Panc1 (cell line): ENCODE measurements around the gene MEMO1. TPM values are rescaled to one million over a fixed set of nuclear protein-coding genes. Genes with fewer than 3 reads are reported as not detected.

Source experiments
- ATAC-seq: fragments of 200-7000 bp; cut with Tn5 transposase; 2 replicates; pipeline ENCODE4 v1.9.1; 2020; ENCODE audit warnings: mild to moderate bottlenecking, moderate library complexity
- BruUV-seq: library from RNA; stranded (reverse); fragments of 400-500 nt; replicated peaks from 2 replicates; lab custom pipeline; 2021; lab: Mats Ljungman, UMichigan
- CTCF ChIA-PET: fragments of 300-600 bp; sonication (Branson Sonifier 250); formaldehyde crosslinking; loops from one replicate; lab custom pipeline; 2022; ENCODE audit warnings: antibody characterized with exemption; lab: Charles Lee
- POLR2A ChIA-PET: fragments of 300-600 bp; sonication (Branson Sonifier 250); formaldehyde crosslinking; loops from one replicate; lab custom pipeline; 2022; ENCODE audit warnings: antibody characterized with exemption; lab: Charles Lee
- DNase-seq: peaks from one replicate; pipeline ENCODE4 v3.0.0-alpha.2; 2010; ENCODE audit warnings: low read depth, low spot score
- H3K27ac ChIP-seq: 2 replicates; pipeline ENCODE4 v1.5.1; 2011; ENCODE audit warnings: mild to moderate bottlenecking, low read length, inconsistent platforms
- H3K27me3 ChIP-seq: fragments of 200-500 bp; sonication (Bioruptor generic); 2 replicates; pipeline ENCODE4 v1.6.0; 2014; ENCODE audit warnings: low read length, inconsistent platforms; ENCODE audit not compliant: control insufficient read depth, insufficient read depth
- H3K36me3 ChIP-seq: fragments of 200-500 bp; sonication (Bioruptor generic); 2 replicates; pipeline ENCODE4 v1.5.1; 2014; ENCODE audit warnings: inconsistent platforms, mild to moderate bottlenecking, low read length, moderate library complexity; ENCODE audit not compliant: control insufficient read depth, insufficient read depth
- H3K4me1 ChIP-seq: 2 replicates; pipeline ENCODE4 v1.5.1; 2011; ENCODE audit warnings: inconsistent platforms, mild to moderate bottlenecking, low read length, moderate library complexity; ENCODE audit not compliant: control insufficient read depth, insufficient read depth
- H3K4me3 ChIP-seq, 2 experiments: 2 replicates each; pipeline ENCODE4 v1.5.1; 2011 to 2012; ENCODE audit warnings: low read depth in 2 of 2, low read length in 2 of 2, mild to moderate bottlenecking in 2 of 2, inconsistent platforms in 1 of 2, moderate library complexity in 1 of 2
- H3K9me3 ChIP-seq: fragments of 200-500 bp; sonication (Bioruptor generic); 2 replicates; pipeline ENCODE4 v1.5.1; 2014; ENCODE audit warnings: low read depth, mild to moderate bottlenecking, inconsistent platforms, low read length, moderate library complexity; ENCODE audit not compliant: control insufficient read depth, insufficient read depth
- POLR2AphosphoS5 ChIP-seq: IDR thresholded peaks from 2 replicates; pipeline ENCODE4 v1.6.1; 2012; ENCODE audit warnings: mild to moderate bottlenecking, low read depth, low read length, moderate library complexity
- SIN3A ChIP-seq: IDR thresholded peaks from 2 replicates; pipeline ENCODE4 v1.6.1; 2012; ENCODE audit warnings: low read depth, mild to moderate bottlenecking, low read length, moderate library complexity, borderline replicate concordance; ENCODE audit not compliant: insufficient read depth
- TCF7L2 ChIP-seq: IDR thresholded peaks from 2 replicates; pipeline ENCODE4 v1.6.1; 2011; ENCODE audit warnings: mild to moderate bottlenecking, low read depth, low read length, inconsistent platforms
- in situ Hi-C: cut with HindIII; loops from 2 replicates; pipeline ENCODE4 v1.10.0; 2016; ENCODE audit warnings: low sequenced_read_pairs, low pct_unique_long_range_greater_than_20kb
- intact Hi-C: fragments of 100-400 bp; cut with micrococcal nuclease; formaldehyde crosslinking; loops from one replicate; pipeline ENCODE4 v1.10.0; 2022; ENCODE audit not compliant: unreplicated experiment
- total RNA-seq: library from RNA; stranded (reverse); gene quantifications from one replicate; pipeline ENCODE4 v1.2.1, GENCODE V29; 2021; ENCODE audit not compliant: unreplicated experiment
- TF ChIP-seq, protein P1 (sequence below): fragments of 450-650 bp; IDR thresholded peaks from 2 replicates; pipeline ENCODE4 v1.5.1; 2017; ENCODE audit warnings: mild to moderate bottlenecking
- TF ChIP-seq, protein P2 (sequence below), 2 experiments: IDR thresholded peaks; 2 replicates each; pipeline ENCODE4 v1.6.1; 2011 to 2012; ENCODE audit warnings: low read depth in 2 of 2, control low read depth in 1 of 2, low read length in 1 of 2, mild to moderate bottlenecking in 1 of 2, moderate library complexity in 1 of 2; ENCODE audit not compliant: insufficient read depth in 1 of 2

The MEMO1 gene
- total RNA-seq, 1 experiment from 2014 or later = 60.8 TPM

DNA sequence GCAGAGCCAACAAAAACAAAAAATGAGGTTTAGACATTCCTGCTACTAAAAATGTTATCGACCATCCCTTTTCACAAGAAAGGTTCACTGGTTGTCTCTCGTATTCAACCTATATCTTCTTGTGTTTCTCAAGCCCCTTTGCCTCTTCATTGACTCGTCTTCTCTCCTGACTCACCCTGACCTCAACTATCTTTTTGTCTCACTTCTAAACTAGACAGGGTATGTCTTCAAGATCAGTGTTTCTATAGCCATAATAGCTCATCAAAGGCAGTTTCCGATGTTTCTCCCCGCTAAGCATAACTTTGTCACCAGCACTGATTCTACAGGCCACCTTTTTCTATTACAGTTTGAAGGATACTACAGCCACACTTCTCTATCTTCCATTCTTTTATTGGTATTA, 178.4 kb downstream of the MEMO1 start:
- BruUV-seq = no TSS peak
- DNase-seq (no peak), ATAC-seq (no peak)
- intact Hi-C loops = loop anchor here (10.0 kb wide), 1 partner anchor 138 kb away; no protein-coding TSS in a partner anchor
- H3K4me1 ChIP-seq = no peaks in the 10 kb centered on the region
- no peaks in the 10 kb centered on the region for H3K9me3 ChIP-seq
- H3K4me3 ChIP-seq = no peak overlapping the region
- POLR2A ChIA-PET = no interaction called here
- H3K27ac ChIP-seq = no peak overlapping the region
- CTCF ChIA-PET = no interaction called here
- TF ChIP-seq, protein P1, sequence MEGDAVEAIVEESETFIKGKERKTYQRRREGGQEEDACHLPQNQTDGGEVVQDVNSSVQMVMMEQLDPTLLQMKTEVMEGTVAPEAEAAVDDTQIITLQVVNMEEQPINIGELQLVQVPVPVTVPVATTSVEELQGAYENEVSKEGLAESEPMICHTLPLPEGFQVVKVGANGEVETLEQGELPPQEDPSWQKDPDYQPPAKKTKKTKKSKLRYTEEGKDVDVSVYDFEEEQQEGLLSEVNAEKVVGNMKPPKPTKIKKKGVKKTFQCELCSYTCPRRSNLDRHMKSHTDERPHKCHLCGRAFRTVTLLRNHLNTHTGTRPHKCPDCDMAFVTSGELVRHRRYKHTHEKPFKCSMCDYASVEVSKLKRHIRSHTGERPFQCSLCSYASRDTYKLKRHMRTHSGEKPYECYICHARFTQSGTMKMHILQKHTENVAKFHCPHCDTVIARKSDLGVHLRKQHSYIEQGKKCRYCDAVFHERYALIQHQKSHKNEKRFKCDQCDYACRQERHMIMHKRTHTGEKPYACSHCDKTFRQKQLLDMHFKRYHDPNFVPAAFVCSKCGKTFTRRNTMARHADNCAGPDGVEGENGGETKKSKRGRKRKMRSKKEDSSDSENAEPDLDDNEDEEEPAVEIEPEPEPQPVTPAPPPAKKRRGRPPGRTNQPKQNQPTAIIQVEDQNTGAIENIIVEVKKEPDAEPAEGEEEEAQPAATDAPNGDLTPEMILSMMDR = no peak
- TF ChIP-seq, protein P2, sequence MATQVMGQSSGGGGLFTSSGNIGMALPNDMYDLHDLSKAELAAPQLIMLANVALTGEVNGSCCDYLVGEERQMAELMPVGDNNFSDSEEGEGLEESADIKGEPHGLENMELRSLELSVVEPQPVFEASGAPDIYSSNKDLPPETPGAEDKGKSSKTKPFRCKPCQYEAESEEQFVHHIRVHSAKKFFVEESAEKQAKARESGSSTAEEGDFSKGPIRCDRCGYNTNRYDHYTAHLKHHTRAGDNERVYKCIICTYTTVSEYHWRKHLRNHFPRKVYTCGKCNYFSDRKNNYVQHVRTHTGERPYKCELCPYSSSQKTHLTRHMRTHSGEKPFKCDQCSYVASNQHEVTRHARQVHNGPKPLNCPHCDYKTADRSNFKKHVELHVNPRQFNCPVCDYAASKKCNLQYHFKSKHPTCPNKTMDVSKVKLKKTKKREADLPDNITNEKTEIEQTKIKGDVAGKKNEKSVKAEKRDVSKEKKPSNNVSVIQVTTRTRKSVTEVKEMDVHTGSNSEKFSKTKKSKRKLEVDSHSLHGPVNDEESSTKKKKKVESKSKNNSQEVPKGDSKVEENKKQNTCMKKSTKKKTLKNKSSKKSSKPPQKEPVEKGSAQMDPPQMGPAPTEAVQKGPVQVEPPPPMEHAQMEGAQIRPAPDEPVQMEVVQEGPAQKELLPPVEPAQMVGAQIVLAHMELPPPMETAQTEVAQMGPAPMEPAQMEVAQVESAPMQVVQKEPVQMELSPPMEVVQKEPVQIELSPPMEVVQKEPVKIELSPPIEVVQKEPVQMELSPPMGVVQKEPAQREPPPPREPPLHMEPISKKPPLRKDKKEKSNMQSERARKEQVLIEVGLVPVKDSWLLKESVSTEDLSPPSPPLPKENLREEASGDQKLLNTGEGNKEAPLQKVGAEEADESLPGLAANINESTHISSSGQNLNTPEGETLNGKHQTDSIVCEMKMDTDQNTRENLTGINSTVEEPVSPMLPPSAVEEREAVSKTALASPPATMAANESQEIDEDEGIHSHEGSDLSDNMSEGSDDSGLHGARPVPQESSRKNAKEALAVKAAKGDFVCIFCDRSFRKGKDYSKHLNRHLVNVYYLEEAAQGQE (IDR thresholded peaks at IDR 0.05; ENCODE audit: insufficient read depth in 1 of 2, low read depth in 2 of 2, low read length in 1 of 2) = no peak
- TF ChIP-seq POLR2AphosphoS5 = no peak
- no peak for TF ChIP-seq SIN3A
- no peak for TF ChIP-seq TCF7L2
- H3K36me3 ChIP-seq = no peaks in the 10 kb centered on the region
- in situ Hi-C loops = no loop called here
- H3K27me3 ChIP-seq = no peaks in the 10 kb centered on the region

DNA sequence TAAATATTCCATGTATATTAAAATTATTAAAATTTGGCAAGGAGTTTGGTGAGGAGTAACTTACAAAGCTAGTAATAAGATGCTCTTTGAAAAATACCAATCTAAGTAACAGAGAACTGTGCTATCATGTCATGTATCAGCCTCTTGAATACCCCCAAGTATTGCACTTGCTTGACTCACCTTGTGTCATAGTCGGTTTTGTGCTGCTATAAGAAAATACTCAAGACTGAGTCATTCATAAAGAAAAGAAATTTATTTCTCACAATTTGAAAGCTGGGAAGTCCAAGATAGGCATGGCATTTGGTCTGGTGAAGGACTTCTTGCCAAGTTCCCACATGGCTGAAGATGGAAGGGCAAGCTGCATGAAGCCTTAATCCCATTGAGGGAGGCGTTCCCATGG, 179.2 kb downstream of the MEMO1 start:
- Histone ChIP-seq H3K27ac (no peak overlapping the region), H3K9me3 (no peaks in the 10 kb centered on the region), H3K4me1 (no peaks in the 10 kb centered on the region), H3K36me3 (no peaks in the 10 kb centered on the region), H3K27me3 (no peaks in the 10 kb centered on the region), H3K4me3 (no peak overlapping the region)
- ATAC-seq (no peak), DNase-seq (no peak)
- TF ChIP-seq SIN3A = no peak
- TF ChIP-seq TCF7L2 = no peak
- TF ChIP-seq, protein P2 (IDR thresholded peaks at IDR 0.05; ENCODE audit: insufficient read depth in 1 of 2, low read depth in 2 of 2, low read length in 1 of 2) = no peak
- TF ChIP-seq, protein P1 = no peak
- no peak for TF ChIP-seq POLR2AphosphoS5
- in situ Hi-C loops = no loop called here
- CTCF ChIA-PET = no interaction called here
- no TSS peak for BruUV-seq
- POLR2A ChIA-PET = no interaction called here
- intact Hi-C loops = loop anchor here (10.0 kb wide), 1 partner anchor 137 kb away; no protein-coding TSS in a partner anchor
